Middle frontal gyrus (tissue), 1 donor: ENCODE measurements around the gene CYP4F11.
"Not testable (repeated sequence)": the region's sequence is repeated elsewhere in the genome, so short reads cannot be mapped to it uniquely, and the experiment has no call there.

ENCODE experiments used
- DNase-seq: peaks from one replicate; pipeline ENCODE4 v3.0.0-alpha.2; 2015; ENCODE audit warnings: low spot score; ENCODE audit errors: extremely low spot score

CYP4F11 gene, protein sequence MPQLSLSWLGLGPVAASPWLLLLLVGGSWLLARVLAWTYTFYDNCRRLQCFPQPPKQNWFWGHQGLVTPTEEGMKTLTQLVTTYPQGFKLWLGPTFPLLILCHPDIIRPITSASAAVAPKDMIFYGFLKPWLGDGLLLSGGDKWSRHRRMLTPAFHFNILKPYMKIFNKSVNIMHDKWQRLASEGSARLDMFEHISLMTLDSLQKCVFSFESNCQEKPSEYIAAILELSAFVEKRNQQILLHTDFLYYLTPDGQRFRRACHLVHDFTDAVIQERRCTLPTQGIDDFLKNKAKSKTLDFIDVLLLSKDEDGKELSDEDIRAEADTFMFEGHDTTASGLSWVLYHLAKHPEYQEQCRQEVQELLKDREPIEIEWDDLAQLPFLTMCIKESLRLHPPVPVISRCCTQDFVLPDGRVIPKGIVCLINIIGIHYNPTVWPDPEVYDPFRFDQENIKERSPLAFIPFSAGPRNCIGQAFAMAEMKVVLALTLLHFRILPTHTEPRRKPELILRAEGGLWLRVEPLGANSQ

GRCh38 chr19:15934332-15935078 is at the start of gene CYP4F11:
Gene CYP4F11 (minus strand): TSS chr19:15934529. CDS start chr19:15934408, 121 bp downstream.
- DNase-seq: no peak

DNA sequence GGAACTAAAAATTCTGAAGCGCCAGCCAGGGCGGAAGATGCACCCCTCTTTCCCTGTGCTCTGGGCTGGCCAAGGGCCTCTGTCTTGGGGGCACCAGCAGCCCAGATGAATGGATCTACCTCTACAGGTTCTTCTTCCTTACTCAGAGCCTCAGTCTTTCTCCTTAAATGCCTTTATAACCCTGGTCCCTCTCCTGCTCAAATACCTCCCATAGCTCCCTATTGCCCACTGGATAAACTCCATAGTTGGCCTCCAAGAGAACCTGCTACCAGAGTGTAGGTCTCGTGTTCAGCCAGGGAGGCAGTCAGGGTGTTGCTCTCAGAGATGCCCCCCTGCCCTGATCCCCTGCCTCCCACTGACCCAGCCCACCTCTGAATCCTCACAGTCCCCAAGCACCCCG is 45.0 kb upstream of the CYP4F11 start:
- no peak for DNase-seq

DNA sequence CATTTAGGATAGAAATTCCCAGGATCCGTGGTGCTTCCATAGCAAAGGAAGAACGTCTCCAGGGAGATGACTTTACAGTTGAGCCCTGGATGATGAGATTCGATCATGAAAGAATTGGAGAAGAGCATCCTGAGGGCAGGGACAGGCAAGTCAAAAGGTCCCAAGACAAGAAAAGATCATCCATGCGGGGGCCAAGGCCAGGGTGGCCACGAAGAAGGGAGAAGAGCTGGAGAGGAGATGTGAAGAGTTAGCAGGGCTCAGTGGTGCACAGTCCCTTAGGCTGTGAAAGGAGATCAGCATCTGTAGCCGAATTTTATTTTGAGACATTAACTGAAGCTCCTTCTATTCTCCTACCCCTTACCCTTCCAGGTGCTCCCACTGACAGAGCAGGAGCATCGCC is 43.4 kb upstream of the CYP4F11 start:
- DNase-seq: no peak

GRCh38 chr19:15976836-15977689 is 42.7 kb upstream of the CYP4F11 start:
- no peak for DNase-seq

GRCh38 chr19:15974856-15975255 is 40.5 kb upstream of the CYP4F11 start:
- DNase-seq: no peak

- not testable (repeated sequence) for DNase-seq
These were observed 37.7 kb upstream of the CYP4F11 start for GRCh38 chr19:15972043-15972442.

GRCh38 chr19:15971224-15971780 is 37.0 kb upstream of the CYP4F11 start:
- DNase-seq: no peak

DNA sequence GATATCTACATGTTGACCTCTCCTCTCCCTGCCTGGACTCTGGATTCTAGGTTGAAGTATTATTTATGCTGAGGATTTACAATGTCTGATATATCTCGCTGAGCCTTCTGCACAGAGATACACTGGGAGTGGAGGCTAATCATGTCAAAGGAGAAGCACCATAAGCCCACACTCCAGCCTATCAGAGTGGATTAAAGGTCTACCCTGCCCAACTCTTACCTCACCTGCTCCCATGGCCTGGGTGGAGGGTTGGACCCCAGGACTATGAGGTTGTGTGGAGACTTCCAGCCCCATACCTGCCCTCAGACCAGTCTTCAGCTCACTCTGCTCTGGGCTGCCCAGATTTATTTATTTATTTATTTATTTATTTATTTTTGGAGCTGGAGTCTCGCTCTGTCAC is 29.9 kb upstream of the CYP4F11 start:
- no peak for DNase-seq

DNA sequence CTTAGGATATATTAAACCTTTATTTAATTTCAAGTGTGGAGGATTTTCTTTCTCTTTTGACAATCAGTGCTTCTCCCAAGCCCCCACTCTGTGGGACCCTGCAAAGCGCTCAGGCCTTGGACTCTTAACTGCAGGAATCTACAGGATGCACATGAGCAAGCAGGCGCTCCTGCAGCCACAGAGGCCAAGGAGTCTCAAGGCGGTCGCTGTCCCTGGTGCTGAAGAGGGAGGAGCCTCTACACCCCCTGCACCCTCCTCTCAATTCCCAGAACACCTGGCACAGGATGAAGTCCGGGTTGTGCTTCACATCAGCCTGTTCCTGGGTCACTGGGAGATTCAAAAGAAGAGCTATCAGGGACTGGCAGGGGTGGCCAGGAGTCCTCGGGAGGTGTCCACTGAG is 28.0 kb upstream of the CYP4F11 start:
- no peak for DNase-seq

GRCh38 chr19:15954820-15955219 is 20.5 kb upstream of the CYP4F11 start:
- DNase-seq: no peak

- DNase-seq: no peak
These were observed 14.1 kb upstream of the CYP4F11 start, which contains the start of gene OR10H4 for GRCh38 chr19:15948223-15949058. Gene OR10H4 (plus strand): TSS chr19:15949008. CDS start chr19:15949008, 0 bp downstream.

DNA sequence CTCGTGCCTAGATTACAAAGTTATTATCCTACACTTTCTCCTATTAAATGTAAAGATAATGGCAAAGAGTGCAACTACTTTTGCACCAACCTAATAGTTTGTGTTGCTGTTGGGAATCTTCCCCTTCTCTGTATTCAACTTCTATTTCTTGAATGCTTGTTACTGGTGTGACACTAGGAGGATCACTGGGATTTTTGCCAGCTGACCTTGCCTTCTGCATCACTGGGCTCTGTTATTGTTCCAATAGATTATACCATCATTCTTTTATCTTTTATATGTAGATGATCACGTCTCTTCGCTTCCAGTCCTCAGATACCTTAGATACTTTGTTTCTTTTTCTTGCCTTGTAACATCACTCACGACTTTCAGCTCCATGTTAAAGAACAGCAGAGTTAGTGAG is 11.0 kb upstream of the CYP4F11 start:
- DNase-seq: no peak

DNA sequence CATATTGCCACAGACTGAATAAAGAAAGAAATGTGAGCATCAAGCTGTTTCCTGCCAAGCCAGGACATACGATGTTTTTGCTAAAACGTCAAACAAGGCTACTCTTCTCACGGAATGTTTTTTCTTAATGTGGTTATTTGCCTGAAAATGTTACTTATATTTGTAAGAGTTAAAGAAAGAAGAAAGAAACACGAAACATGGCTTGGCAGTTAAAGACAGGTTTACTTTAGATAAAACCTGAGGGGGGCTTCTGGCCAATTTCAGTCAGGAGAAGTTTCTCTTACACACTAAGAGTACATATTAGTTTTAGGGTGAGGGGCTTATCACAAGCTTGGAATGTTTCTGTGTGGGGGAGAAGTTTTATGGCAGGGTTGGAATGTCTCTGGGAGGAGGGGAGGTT is 10.1 kb upstream of the CYP4F11 start:
- no peak for DNase-seq

DNA sequence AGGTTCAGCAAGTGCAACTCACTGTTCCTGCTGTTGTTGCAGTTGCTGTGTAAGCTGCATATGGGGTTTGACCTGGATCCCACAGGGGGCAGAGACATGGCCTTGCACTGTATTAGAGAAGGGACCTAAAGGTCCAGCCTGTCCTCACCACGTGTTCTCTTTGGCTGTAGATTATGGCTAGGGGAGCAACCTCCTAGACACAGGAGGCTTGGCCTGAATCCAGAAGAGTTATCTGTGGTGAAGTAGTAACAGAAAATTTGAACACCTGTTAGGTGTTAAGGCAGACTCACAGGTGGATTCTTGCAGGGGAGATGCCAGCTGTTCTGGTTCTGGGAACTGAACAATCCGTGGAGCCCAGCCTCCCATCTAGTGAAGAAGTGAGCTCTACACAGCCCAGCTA is 3.4 kb upstream of the CYP4F11 start:
- no peak for DNase-seq

- DNase-seq: no peak
These were observed 2.6 kb upstream of the CYP4F11 start for GRCh38 chr19:15936950-15937349.

DNA sequence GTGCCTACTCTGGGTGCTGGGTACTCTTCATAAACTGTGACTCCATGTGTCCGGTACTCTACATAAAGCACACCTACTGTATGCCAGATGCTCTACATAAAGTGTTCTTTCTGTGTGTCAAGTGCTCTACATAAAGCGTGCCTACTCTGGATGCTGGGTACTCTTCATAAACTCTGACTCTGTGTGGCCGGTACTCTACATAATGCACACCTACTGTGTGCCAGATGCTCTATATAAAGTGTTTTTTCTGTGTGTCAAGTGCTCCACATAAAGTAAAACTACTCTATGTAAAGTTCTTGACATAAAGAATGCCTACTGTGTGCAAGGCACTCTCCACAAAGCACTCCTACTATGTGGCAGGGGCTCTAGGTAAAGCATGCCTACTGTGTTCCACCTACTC is 1.8 kb upstream of the CYP4F11 start:
- no peak for DNase-seq

DNA sequence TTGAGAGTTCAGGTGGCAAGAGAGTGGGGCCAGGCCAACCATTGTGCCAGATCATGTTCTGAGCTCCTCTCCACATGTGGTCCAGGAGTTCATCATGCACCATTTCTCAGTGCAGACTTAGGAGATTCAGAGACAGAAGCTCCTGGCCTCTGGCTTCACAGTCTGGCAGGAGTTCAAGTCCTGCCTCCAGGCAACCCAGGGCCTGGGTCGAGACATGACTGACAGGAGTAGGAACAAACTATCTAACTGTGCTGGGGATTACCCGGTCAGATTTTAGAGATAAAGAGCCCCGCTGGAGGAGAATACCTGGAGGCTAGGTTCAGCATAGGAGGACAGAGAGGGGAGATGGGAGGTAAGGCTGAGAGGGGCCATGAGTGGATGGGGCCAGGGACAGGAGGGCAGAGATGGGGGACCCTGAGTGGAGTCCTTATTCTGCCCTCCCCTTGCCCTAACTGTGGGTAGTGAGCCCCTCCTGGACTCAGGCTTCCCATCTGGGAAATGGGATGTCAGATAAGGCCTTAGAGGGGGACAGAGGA is 906 bp upstream of the CYP4F11 start:
- no peak for DNase-seq

GRCh38 chr19:15933761-15934331 is 483 bp downstream of the CYP4F11 start:
- DNase-seq: not testable (repeated sequence)

- no peak for DNase-seq
These were observed 6.0 kb downstream of the CYP4F11 start for GRCh38 chr19:15928321-15928720.

DNA sequence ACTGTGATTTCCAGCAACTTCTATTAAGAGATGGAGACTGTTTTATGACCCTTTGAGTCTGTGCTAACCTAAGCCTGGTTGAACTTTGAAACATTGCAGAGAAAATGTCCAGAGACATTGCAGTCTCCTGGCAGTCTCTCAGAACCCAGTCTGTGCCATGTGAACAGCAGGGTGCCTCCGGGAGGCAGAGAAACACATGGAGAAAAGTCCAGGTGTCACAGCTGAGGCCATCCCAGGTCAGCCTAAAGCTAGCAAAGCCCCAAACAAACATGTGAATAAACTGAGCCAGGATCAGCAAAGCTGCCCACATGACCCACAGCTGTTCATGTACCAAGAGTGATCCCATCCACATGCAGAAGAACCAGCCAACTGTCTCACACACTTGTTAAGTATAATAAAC is 7.8 kb downstream of the CYP4F11 start:
- no peak for DNase-seq
